Lower leg skin (tissue), 3 donors: Measurements from ENCODE around the gene MS4A13.

Source experiments
- CTCF ChIP-seq, 3 donors: fragments of 450-650 bp; IDR thresholded peaks; one replicate each; pipeline ENCODE4 v1.5.1; 2016; ENCODE audit warnings: antibody characterized with exemption in 3 of 3, mild to moderate bottlenecking in 3 of 3, moderate library complexity in 2 of 3
- POLR2A ChIP-seq, 2 donors: fragments of 450-650 bp; IDR thresholded peaks; one replicate each; pipeline ENCODE4 v1.6.1; 2016 to 2017; ENCODE audit warnings: antibody characterized with exemption in 2 of 2, mild to moderate bottlenecking in 1 of 2, moderate library complexity in 1 of 2

GRCh38 chr11:60513496-60514460 is 1.4 kb upstream of the MS4A13 start:
- TF ChIP-seq POLR2A (IDR thresholded peaks at IDR 0.05) (no peak), CTCF (IDR thresholded peaks at IDR 0.05) (no peak)
